Measurements from ENCODE around the gene IGSF5. TPM values are rescaled to one million over a fixed set of nuclear protein-coding genes. Genes with fewer than 3 reads are reported as not detected.

Gene IGSF5
- total RNA-seq, 3 donors from 2014 or later (not counting 1 experiment from before 2014, with no cell fraction given), result not detected

DNA sequence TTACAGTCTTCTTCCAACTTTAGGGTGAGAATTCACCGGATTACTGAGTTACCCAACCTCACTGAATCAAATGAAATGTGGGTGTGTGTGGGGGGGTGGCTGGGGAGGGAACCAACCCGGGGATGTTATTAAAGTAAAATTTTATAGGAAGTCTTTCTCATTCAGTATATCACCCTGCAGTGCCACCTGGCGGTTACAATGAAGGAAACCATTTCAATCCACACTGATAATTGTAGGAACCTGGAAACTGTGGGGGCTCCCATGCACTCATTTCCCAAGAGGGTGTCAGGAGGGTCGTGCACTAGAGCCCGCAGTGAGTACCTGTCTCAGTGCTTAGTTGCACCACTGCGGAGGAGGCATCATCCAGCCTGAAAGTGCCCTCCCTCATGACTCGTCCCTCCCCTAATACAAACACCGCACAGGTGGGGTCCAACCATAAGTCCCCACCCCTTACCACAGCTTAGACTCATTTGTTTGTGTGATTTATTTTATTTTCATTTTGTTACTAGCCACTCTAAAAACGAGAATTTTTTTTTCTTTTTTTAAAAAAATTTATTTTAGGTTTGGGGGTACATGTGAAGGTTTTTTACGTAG lies 29.1 kb upstream of the IGSF5 start:
- H3K36me3 ChIP-seq (ENCODE audit: control insufficient read depth, insufficient read depth, low read length), result no peaks in the 10 kb centered on the region
- no peak for ATAC-seq
- H3K27me3 ChIP-seq (ENCODE audit: control insufficient read depth, insufficient read depth, low read length), result no peaks in the 10 kb centered on the region
- WGBS (ENCODE audit: insufficient coverage), result 30% methylated on average over 6 of the region's 10 CpGs
- H3K27ac Mint-ChIP-seq, result no peak overlapping the region
- H3K36me3 Mint-ChIP-seq, result no peaks in the 10 kb centered on the region
- no peaks in the 10 kb centered on the region for H3K9me3 ChIP-seq (ENCODE audit: control insufficient read depth, insufficient read depth, low read length)
- H3K4me1 Mint-ChIP-seq, result no peaks in the 10 kb centered on the region
- H3K4me3 ChIP-seq (ENCODE audit: low read length), result no peak overlapping the region
- H3K9me3 Mint-ChIP-seq, result no peaks in the 10 kb centered on the region
- peak; percentile 16 to 53 for DNase-seq
- no peak overlapping the region for H3K27ac ChIP-seq (ENCODE audit: low read length)
- intact Hi-C loops (cut with micrococcal nuclease), result loop anchor here (1.0 kb wide), 1 partner anchor 198 kb away; no protein-coding TSS in a partner anchor
- TF ChIP-seq, protein P1, sequence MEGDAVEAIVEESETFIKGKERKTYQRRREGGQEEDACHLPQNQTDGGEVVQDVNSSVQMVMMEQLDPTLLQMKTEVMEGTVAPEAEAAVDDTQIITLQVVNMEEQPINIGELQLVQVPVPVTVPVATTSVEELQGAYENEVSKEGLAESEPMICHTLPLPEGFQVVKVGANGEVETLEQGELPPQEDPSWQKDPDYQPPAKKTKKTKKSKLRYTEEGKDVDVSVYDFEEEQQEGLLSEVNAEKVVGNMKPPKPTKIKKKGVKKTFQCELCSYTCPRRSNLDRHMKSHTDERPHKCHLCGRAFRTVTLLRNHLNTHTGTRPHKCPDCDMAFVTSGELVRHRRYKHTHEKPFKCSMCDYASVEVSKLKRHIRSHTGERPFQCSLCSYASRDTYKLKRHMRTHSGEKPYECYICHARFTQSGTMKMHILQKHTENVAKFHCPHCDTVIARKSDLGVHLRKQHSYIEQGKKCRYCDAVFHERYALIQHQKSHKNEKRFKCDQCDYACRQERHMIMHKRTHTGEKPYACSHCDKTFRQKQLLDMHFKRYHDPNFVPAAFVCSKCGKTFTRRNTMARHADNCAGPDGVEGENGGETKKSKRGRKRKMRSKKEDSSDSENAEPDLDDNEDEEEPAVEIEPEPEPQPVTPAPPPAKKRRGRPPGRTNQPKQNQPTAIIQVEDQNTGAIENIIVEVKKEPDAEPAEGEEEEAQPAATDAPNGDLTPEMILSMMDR (IDR thresholded peaks at IDR 0.05), result peak; percentile 55
- H3K4me3 Mint-ChIP-seq, result no peak overlapping the region
- no peaks in the 10 kb centered on the region for H3K4me1 ChIP-seq (ENCODE audit: control insufficient read depth, insufficient read depth, low read length)
- no peaks in the 10 kb centered on the region for H3K27me3 Mint-ChIP-seq (ENCODE audit: low read depth in 2 of 2)

DNA sequence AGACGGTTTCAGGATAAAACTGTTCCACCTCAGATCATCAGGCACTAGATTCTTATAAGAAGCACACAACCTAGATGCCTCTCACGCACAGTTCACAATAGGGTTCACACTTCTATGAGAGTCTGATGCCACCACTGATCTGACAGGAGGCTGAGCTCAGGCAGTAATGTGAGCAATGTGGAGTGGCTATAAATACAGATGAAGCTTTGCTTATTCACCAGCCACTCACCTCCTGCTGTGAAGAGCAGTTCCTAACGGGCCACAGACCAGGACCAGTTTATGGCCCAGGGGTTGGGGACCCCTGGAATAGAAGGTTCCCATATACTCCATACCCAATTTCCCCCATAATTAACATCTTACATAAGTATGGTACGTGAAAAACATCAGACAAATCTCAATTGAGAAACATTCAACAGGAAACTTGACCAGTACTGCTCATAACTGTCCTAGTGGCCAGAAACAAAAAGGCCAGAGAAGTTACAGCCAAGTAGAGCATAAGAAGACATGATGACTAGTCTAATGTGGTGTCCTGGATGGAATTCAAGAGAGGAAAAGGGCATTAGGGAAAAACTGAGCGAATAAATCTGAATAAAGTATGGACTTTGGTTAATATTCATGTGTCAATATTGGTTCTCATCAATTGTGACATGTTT lies 24.7 kb upstream of the IGSF5 start:
- no peaks in the 10 kb centered on the region for H3K27me3 ChIP-seq (ENCODE audit: control insufficient read depth, insufficient read depth, low read length)
- H3K27ac ChIP-seq (ENCODE audit: low read length), result no peak overlapping the region
- Mint-ChIP-seq H3K4me1 (no peaks in the 10 kb centered on the region), H3K4me3 (no peak overlapping the region), H3K9me3 (no peaks in the 10 kb centered on the region), H3K27me3 (ENCODE audit: low read depth in 2 of 2) (no peaks in the 10 kb centered on the region), H3K36me3 (no peaks in the 10 kb centered on the region), H3K27ac (no peak overlapping the region)
- TF ChIP-seq, protein P1 (IDR thresholded peaks at IDR 0.05), result no peak
- H3K36me3 ChIP-seq (ENCODE audit: control insufficient read depth, insufficient read depth, low read length), result no peaks in the 10 kb centered on the region
- no peak for ATAC-seq
- DNase-seq, result no peak
- no peak overlapping the region for H3K4me3 ChIP-seq (ENCODE audit: low read length)
- no peaks in the 10 kb centered on the region for H3K4me1 ChIP-seq (ENCODE audit: control insufficient read depth, insufficient read depth, low read length)
- WGBS (ENCODE audit: insufficient coverage), result 91% methylated on average over 5 of the region's 5 CpGs
- no peaks in the 10 kb centered on the region for H3K9me3 ChIP-seq (ENCODE audit: control insufficient read depth, insufficient read depth, low read length)
- intact Hi-C loops (cut with micrococcal nuclease), result no loop called here

DNA sequence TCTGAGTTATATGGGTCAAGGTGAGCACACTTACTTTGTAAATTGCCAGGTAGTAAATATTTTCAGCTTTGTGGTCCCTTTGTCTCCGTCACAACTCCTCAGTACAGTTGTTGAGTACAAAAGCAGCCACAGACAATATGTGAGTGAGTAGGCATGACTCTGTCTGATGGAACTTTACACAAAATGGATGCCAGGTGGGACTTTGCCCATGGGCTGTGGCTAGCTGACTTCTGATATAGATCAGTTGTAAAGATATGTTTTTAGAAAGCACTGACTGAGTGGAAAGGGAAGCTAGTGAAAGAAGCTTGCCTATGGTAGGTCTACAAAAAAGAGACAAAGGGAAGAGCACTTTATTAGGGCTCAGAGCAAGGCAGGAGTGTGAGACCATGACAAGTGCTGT lies 23.1 kb upstream of the IGSF5 start:
- TF ChIP-seq, protein P1 (IDR thresholded peaks at IDR 0.05), result no peak
- 86% methylated on average over 1 of the region's 1 CpG for WGBS (ENCODE audit: insufficient coverage)
- Mint-ChIP-seq H3K36me3 (no peaks in the 10 kb centered on the region), H3K9me3 (no peaks in the 10 kb centered on the region), H3K27ac (no peak overlapping the region), H3K4me3 (no peak overlapping the region), H3K27me3 (ENCODE audit: low read depth in 2 of 2) (no peaks in the 10 kb centered on the region), H3K4me1 (no peaks in the 10 kb centered on the region)
- Histone ChIP-seq H3K9me3 (ENCODE audit: control insufficient read depth, insufficient read depth, low read length) (no peaks in the 10 kb centered on the region), H3K27me3 (ENCODE audit: control insufficient read depth, insufficient read depth, low read length) (no peaks in the 10 kb centered on the region), H3K4me3 (ENCODE audit: low read length) (no peak overlapping the region), H3K36me3 (ENCODE audit: control insufficient read depth, insufficient read depth, low read length) (no peaks in the 10 kb centered on the region), H3K4me1 (ENCODE audit: control insufficient read depth, insufficient read depth, low read length) (no peaks in the 10 kb centered on the region), H3K27ac (ENCODE audit: low read length) (no peak overlapping the region)
- DNase-seq (no peak), ATAC-seq (no peak)
- intact Hi-C loops (cut with micrococcal nuclease), result no loop called here

Data from natural killer cell (primary cell).